ENCODE results near the gene EFCAB11. TPM values are rescaled to one million over a fixed set of nuclear protein-coding genes. Genes with fewer than 3 reads are reported as not detected.
"Not testable (repeated sequence)": the region's sequence is repeated elsewhere in the genome, so short reads cannot be mapped to it uniquely, and the experiment has no call there.

EFCAB11 gene
- total and polyA plus RNA-seq, 7 donors, result 7.2 to 9.0 (median 8.7) TPM

DNA sequence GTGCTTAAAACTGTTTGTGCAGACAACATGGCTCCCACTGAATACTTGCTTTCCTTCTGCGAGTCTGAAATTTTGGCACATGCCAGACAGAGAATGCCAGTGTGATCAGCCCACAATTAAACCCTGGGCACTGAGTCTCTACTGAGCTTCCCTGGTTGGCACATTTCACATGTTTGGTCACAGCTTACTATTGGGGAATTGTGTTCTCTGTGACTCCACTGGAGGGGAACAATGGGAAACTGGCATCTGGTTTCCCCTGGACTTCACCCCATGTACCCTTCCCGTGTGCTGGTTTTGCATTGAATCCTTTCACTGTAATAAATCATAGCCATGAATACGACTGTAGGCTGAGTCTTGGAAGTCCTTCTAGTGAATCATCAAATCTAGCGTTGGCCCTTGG is 64.9 kb downstream of the EFCAB11 start:
- H3K4me3 ChIP-seq, result no peak overlapping the region
- H3K4me1 ChIP-seq, result peaks cover 0 to 6% (median 3%) of the 10 kb centered on the region in 4 donors
- H3K9me3 ChIP-seq, result no peaks in the 10 kb centered on the region
- DNase-seq, result no peak
- no peak overlapping the region for H3K27ac ChIP-seq
- WGBS, 2 donors, result 95% methylated on average over 4 of the region's 4 CpGs
- intact Hi-C loops (cut with DNase I), result no loop called here
- H3K27me3 ChIP-seq, result no peaks in the 10 kb centered on the region
- no peaks in the 10 kb centered on the region for H3K36me3 ChIP-seq
- TF ChIP-seq, protein P1, sequence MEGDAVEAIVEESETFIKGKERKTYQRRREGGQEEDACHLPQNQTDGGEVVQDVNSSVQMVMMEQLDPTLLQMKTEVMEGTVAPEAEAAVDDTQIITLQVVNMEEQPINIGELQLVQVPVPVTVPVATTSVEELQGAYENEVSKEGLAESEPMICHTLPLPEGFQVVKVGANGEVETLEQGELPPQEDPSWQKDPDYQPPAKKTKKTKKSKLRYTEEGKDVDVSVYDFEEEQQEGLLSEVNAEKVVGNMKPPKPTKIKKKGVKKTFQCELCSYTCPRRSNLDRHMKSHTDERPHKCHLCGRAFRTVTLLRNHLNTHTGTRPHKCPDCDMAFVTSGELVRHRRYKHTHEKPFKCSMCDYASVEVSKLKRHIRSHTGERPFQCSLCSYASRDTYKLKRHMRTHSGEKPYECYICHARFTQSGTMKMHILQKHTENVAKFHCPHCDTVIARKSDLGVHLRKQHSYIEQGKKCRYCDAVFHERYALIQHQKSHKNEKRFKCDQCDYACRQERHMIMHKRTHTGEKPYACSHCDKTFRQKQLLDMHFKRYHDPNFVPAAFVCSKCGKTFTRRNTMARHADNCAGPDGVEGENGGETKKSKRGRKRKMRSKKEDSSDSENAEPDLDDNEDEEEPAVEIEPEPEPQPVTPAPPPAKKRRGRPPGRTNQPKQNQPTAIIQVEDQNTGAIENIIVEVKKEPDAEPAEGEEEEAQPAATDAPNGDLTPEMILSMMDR (IDR thresholded peaks at IDR 0.05), result no peak
- no peak for TF ChIP-seq POLR2A (IDR thresholded peaks at IDR 0.05)
- TF ChIP-seq EP300 (IDR thresholded peaks at IDR 0.05), result no peak
- no peak for TF ChIP-seq POLR2AphosphoS5 (IDR thresholded peaks at IDR 0.05)

DNA sequence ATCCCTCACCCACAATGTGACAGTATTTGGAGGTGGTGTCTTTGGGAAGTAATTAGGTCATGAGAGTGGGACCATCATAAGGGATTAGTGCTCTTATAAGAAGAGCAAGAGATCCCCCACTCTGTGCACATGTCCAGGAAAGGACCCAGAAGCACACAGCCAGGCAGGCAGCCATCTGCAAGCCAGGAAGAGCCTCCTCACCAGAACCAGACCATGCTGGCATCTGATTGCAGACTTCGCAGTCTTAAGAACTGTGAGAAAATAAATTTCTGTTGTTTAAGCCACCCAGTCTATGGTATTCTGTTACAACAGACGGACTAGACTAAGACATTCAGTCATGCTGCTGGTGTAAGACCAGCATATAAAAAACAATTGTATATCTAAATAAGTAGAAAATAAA is 69.8 kb downstream of the EFCAB11 start:
- TF ChIP-seq EP300 (IDR thresholded peaks at IDR 0.05) (no peak), POLR2A (IDR thresholded peaks at IDR 0.05) (no peak), POLR2AphosphoS5 (IDR thresholded peaks at IDR 0.05) (no peak)
- TF ChIP-seq, protein P1 (IDR thresholded peaks at IDR 0.05), result no peak
- Histone ChIP-seq H3K36me3 (no peaks in the 10 kb centered on the region), H3K4me3 (no peak overlapping the region), H3K4me1 (peaks cover 0 to 6% (median 3%) of the 10 kb centered on the region in 4 donors), H3K27me3 (no peaks in the 10 kb centered on the region), H3K9me3 (no peaks in the 10 kb centered on the region), H3K27ac (no peak overlapping the region)
- WGBS, 2 donors, result 98 to 99% methylated on average over 2 of the region's 2 CpGs
- intact Hi-C loops (cut with DNase I), result no loop called here
- DNase-seq, result no peak

DNA sequence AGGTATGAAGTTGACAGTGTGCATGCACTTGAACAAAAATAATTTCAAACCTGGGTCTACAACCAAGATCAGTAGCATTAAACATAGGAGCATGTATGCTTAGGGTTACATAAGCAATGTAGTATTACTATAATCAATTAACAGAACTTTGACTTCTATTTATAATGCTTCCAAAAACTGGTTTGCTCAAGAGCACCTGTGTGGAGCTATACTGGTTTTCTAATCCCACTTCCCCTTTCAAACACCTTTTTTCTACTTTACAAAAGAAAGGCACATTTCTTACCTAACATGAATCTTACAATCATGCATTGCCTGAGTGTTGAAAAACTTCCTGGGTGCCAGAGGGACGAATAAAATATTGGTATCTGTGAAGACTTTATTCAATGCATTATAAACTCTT is 72.7 kb downstream of the EFCAB11 start:
- intact Hi-C loops (cut with DNase I), result no loop called here
- no peak overlapping the region for H3K4me3 ChIP-seq
- H3K36me3 ChIP-seq, result no peaks in the 10 kb centered on the region
- no peaks in the 10 kb centered on the region for H3K27me3 ChIP-seq
- H3K27ac ChIP-seq, result no peak overlapping the region
- no peaks in the 10 kb centered on the region for H3K9me3 ChIP-seq
- no peak for TF ChIP-seq EP300 (IDR thresholded peaks at IDR 0.05)
- TF ChIP-seq, protein P1 (IDR thresholded peaks at IDR 0.05), result no peak
- no peak for TF ChIP-seq POLR2A (IDR thresholded peaks at IDR 0.05)
- TF ChIP-seq POLR2AphosphoS5 (IDR thresholded peaks at IDR 0.05), result no peak
- no peak for DNase-seq
- 87 to 93% methylated on average over 1 of the region's 1 CpG for WGBS, 2 donors
- no peaks in the 10 kb centered on the region for H3K4me1 ChIP-seq

DNA sequence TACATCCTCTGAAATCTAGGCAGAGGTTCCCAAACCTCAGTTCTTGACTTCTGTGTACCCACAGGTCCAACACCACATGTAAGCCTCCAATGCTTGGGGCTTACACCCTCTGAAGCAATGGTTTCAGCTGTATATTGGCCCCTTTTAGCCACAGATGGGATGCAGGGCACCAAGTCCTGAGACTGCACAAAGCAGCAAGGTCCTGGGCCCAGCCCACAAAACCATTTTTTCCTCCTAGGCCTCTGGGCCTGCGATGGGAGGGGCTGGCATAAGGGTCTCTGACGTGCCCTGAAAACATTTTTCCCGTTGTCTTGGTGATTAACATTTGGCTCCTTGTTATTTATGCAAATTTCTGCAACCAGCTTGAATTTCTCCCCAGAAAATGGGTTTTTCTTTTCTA is 80.4 kb downstream of the EFCAB11 start:
- H3K36me3 ChIP-seq; H3K4me3 ChIP-seq; intact Hi-C loops (cut with DNase I); H3K4me1 ChIP-seq; DNase-seq; H3K9me3 ChIP-seq; H3K27ac ChIP-seq; H3K27me3 ChIP-seq: not testable (repeated sequence)
- 89 to 93% methylated on average over 3 of the region's 3 CpGs for WGBS, 2 donors

DNA sequence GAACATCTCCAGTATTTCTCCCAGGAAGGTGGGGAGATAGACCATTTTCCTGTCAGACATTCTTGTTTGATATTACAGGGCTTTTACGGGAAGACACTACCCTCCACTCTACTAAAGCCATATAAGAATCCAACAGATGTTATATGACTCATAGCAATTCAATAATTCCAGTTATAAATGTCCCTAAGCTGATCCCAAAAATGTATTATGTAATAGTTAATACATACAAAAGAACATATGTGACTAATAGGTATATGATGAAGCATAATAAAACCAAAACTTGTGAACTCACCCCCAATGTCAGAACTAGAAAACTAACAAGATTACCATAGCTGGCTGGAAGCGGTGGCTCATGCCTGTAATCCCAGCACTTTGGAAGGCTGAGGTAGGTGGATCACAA is 84.2 kb downstream of the EFCAB11 start:
- Histone ChIP-seq H3K4me1 (no peaks in the 10 kb centered on the region), H3K4me3 (no peak overlapping the region), H3K36me3 (no peaks in the 10 kb centered on the region), H3K27me3 (no peaks in the 10 kb centered on the region), H3K9me3 (no peaks in the 10 kb centered on the region), H3K27ac (no peak overlapping the region)
- TF ChIP-seq POLR2AphosphoS5 (IDR thresholded peaks at IDR 0.05) (no peak), POLR2A (IDR thresholded peaks at IDR 0.05) (no peak), EP300 (IDR thresholded peaks at IDR 0.05) (no peak)
- DNase-seq, result no peak
- intact Hi-C loops (cut with DNase I), result no loop called here
- 91 to 94% methylated on average over 2 of the region's 2 CpGs for WGBS, 2 donors

DNA sequence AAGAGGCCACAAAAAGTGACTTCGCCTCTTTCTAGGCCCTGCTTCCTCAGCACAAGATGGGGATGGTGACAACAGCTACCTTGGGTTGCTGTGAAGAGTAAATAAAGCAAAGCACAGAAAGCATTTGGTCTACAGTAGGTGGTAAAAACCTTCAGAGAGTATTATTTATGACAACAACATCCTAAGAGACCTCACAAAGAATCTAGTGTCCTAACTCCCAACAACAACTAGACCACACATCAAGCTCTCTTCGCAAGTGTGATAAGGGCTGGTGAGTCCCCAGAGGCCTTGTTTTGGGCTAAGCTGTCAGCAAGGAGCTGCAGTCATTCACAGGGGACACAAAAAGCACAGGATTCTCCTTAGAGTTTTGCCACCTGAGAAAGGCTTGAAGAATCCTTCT is 84.9 kb downstream of the EFCAB11 start:
- WGBS, 2 donors, result 94 to 97% methylated on average over 2 of the region's 2 CpGs
- H3K36me3 ChIP-seq, result no peaks in the 10 kb centered on the region
- H3K4me3 ChIP-seq, result no peak overlapping the region
- no peak overlapping the region for H3K27ac ChIP-seq
- H3K27me3 ChIP-seq, result no peaks in the 10 kb centered on the region
- intact Hi-C loops (cut with DNase I), result no loop called here
- no peaks in the 10 kb centered on the region for H3K4me1 ChIP-seq
- TF ChIP-seq, protein P1 (IDR thresholded peaks at IDR 0.05), result no peak
- TF ChIP-seq POLR2AphosphoS5 (IDR thresholded peaks at IDR 0.05), result no peak
- no peak for TF ChIP-seq EP300 (IDR thresholded peaks at IDR 0.05)
- TF ChIP-seq POLR2A (IDR thresholded peaks at IDR 0.05), result no peak
- DNase-seq, result no peak
- H3K9me3 ChIP-seq, result no peaks in the 10 kb centered on the region
